Measurements from ENCODE around the gene GAS7. TPM values are rescaled to one million over a fixed set of nuclear protein-coding genes. Genes with fewer than 3 reads are reported as not detected.
A peak's percentile ranks its signal among the peaks of the same experiment; 100 is the strongest.

GAS7 gene
- total and polyA plus RNA-seq, 2 donors (not counting 1 experiment from before 2014, with no cell fraction given) = 3.4 to 13.6 TPM

DNA sequence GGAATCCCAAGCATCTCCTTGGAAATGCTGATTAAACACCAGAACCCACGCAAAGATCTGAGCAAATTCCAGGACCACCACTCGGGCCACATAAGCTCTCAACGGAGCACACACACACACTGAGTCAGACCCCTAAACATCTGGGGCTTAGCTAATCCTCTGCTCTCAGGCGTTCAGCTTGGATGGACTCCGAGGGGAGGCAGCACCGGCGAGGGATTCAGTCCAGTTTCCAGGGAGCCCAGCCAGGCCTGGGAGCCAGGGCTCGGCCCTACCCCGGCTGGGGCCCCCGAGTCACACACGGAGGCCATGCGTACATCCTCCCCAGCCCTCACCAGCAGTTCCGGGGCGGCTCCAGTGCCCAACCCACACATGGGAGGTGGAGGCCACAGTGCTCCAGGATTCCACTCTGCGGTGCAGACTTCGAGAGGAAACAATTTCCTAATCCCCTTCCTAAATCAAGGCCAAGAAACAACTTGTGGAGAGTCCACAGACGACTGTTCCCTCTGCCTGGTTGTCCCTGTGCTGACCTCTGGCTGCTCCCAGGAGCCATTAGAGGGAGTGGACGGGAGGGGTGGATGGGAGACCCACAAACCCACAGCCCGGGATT is 70.5 kb downstream of the GAS7 start:
- TF ChIP-seq EZH2 (IDR thresholded peaks at IDR 0.05; ENCODE audit: borderline replicate concordance, insufficient read depth, low read depth, low read length, poor library complexity, severe bottlenecking) = no peak
- TF ChIP-seq, protein P1, sequence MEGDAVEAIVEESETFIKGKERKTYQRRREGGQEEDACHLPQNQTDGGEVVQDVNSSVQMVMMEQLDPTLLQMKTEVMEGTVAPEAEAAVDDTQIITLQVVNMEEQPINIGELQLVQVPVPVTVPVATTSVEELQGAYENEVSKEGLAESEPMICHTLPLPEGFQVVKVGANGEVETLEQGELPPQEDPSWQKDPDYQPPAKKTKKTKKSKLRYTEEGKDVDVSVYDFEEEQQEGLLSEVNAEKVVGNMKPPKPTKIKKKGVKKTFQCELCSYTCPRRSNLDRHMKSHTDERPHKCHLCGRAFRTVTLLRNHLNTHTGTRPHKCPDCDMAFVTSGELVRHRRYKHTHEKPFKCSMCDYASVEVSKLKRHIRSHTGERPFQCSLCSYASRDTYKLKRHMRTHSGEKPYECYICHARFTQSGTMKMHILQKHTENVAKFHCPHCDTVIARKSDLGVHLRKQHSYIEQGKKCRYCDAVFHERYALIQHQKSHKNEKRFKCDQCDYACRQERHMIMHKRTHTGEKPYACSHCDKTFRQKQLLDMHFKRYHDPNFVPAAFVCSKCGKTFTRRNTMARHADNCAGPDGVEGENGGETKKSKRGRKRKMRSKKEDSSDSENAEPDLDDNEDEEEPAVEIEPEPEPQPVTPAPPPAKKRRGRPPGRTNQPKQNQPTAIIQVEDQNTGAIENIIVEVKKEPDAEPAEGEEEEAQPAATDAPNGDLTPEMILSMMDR (IDR thresholded peaks at IDR 0.05) = no peak
- H3K27ac Mint-ChIP-seq = peak overlapping the region; percentile 56
- no peak overlapping the region for H3K4me3 Mint-ChIP-seq
- Histone ChIP-seq H3K79me2 (ENCODE audit: control insufficient read depth, insufficient read depth, low read length) (no peaks in the 10 kb centered on the region), H4K20me1 (ENCODE audit: control insufficient read depth, insufficient read depth, low read length, poor library complexity, severe bottlenecking) (no peaks in the 10 kb centered on the region), H3K27me3 (replicated peaks in 1 of 4; ENCODE audit: control extremely low read depth in 1 of 4, control insufficient read depth in 3 of 4, insufficient read depth in 4 of 4, low read length in 3 of 4) (no peaks in the 10 kb centered on the region), H3K9me3 (ENCODE audit: control extremely low read depth in 1 of 3, control insufficient read depth in 2 of 3, insufficient read depth in 1 of 3, low read length in 2 of 3) (peaks cover 0 to 4% (median 0%) of the 10 kb centered on the region in 3 donors), H3K9ac (ENCODE audit: low read length) (no peak overlapping the region), H3K36me3 (replicated peaks in 1 of 2; ENCODE audit: control extremely low read depth in 1 of 2, control insufficient read depth in 1 of 2, extremely low read depth in 1 of 2, insufficient read depth in 2 of 2, low read length in 1 of 2) (no peaks in the 10 kb centered on the region), H3K4me3 (ENCODE audit: control extremely low read depth in 1 of 5, extremely low read depth in 1 of 5, insufficient read depth in 1 of 5, low read depth in 2 of 5, low read length in 4 of 5) (no peak overlapping the region), H2AFZ (ENCODE audit: insufficient read depth, low read depth, low read length, poor library complexity, severe bottlenecking) (peak overlapping the region; percentile 56), H3K4me1 (ENCODE audit: control insufficient read depth in 2 of 2, insufficient read depth in 2 of 2, low read length in 2 of 2) (peaks cover 10 to 29% of the 10 kb centered on the region in 2 donors), H3K4me2 (replicated peaks; ENCODE audit: low read depth, low read length, poor library complexity, severe bottlenecking) (peak overlapping the region; percentile 48), H3K27ac (ENCODE audit: low read length in 2 of 2) (peak overlapping the region in 1 of 2 donors; percentile 40)
- POLR2A ChIA-PET = interaction anchor here (0.6 kb wide), 1 partner anchor 42 kb away, joined by 3 read pairs; no protein-coding TSS in a partner anchor
- DNase-seq (no peak), ATAC-seq (ENCODE audit: low read depth) (no peak)
- no peaks in the 10 kb centered on the region for H3K9me3 Mint-ChIP-seq (ENCODE audit: insufficient read depth)
- intact Hi-C loops (cut with micrococcal nuclease) = no loop called here
- WGBS (ENCODE audit: insufficient coverage) = 72% methylated on average over 13 of the region's 19 CpGs
- no peaks in the 10 kb centered on the region for H3K27me3 Mint-ChIP-seq
- CTCF ChIA-PET = no interaction called here
- peaks cover 18% of the 10 kb centered on the region for H3K4me1 Mint-ChIP-seq

DNA sequence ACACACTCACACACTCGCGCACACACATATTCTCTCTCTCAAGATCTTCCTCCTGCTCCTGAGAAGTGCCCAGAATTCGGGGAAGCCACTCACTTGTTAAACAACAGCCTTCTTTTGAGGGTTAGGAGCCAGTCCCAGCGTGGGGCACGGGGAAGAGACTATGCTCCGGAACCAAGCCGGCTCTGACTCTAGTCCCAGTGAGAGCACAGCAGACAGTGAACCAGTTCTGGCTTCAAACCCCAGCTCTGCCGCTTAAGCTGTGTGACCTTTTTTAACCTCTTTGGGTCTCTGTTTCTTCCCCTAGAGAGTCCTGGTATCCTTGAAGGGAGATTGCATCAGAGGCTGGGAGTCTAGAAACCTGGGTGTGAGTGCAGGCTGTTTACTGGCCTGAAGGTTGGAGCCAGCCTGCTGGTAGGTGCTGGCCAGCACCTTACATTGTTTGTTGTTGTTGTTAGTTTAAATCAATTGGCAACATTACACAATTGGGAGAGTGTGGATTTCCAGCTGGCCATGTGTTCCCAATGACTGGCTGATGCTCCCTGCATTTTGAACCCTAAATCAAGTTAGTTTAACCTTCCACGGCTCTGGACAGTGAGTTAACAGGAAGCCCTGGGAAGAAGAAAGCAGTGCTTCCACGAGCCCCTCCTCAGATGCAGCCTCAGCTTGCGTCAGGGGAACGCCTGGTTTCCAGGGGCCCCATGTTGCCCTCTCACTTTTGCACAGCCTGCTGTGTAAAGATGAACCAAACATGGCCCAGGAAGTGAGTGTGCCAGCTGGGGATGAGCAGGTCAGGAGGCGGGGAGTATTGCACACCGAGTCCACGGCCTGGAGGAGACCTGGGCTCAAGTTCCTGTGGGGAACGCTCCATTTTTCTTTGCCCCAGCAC is 71.5 kb downstream of the GAS7 start:
- H3K9me3 Mint-ChIP-seq (ENCODE audit: insufficient read depth) = no peaks in the 10 kb centered on the region
- ChIA-PET POLR2A (no interaction called here), CTCF (no interaction called here)
- no peaks in the 10 kb centered on the region for H3K27me3 ChIP-seq (replicated peaks in 1 of 4; ENCODE audit: control extremely low read depth in 1 of 4, control insufficient read depth in 3 of 4, insufficient read depth in 4 of 4, low read length in 3 of 4)
- WGBS (ENCODE audit: insufficient coverage) = 55% methylated on average over 15 of the region's 16 CpGs
- peaks cover 24% of the 10 kb centered on the region for H3K4me1 Mint-ChIP-seq
- no peak overlapping the region for H3K9ac ChIP-seq (ENCODE audit: low read length)
- H3K9me3 ChIP-seq (ENCODE audit: control extremely low read depth in 1 of 3, control insufficient read depth in 2 of 3, insufficient read depth in 1 of 3, low read length in 2 of 3) = peaks cover 0 to 4% (median 0%) of the 10 kb centered on the region in 3 donors
- ATAC-seq (ENCODE audit: low read depth) (no peak), DNase-seq (no peak)
- no peaks in the 10 kb centered on the region for H3K36me3 ChIP-seq (replicated peaks in 1 of 2; ENCODE audit: control extremely low read depth in 1 of 2, control insufficient read depth in 1 of 2, extremely low read depth in 1 of 2, insufficient read depth in 2 of 2, low read length in 1 of 2)
- no peak overlapping the region for H3K27ac ChIP-seq (ENCODE audit: low read length in 2 of 2)
- H2AFZ ChIP-seq (ENCODE audit: insufficient read depth, low read depth, low read length, poor library complexity, severe bottlenecking) = peak overlapping the region; percentile 56
- no peak overlapping the region for H3K27ac Mint-ChIP-seq
- no peak overlapping the region for H3K4me3 ChIP-seq (ENCODE audit: control extremely low read depth in 1 of 5, extremely low read depth in 1 of 5, insufficient read depth in 1 of 5, low read depth in 2 of 5, low read length in 4 of 5)
- H3K4me3 Mint-ChIP-seq = no peak overlapping the region
- H3K79me2 ChIP-seq (ENCODE audit: control insufficient read depth, insufficient read depth, low read length) = no peaks in the 10 kb centered on the region
- peak overlapping the region; percentile 48 for H3K4me2 ChIP-seq (replicated peaks; ENCODE audit: low read depth, low read length, poor library complexity, severe bottlenecking)
- H3K4me1 ChIP-seq (ENCODE audit: control insufficient read depth in 2 of 2, insufficient read depth in 2 of 2, low read length in 2 of 2) = peaks cover 17 to 40% of the 10 kb centered on the region in 2 donors
- intact Hi-C loops (cut with micrococcal nuclease) = no loop called here
- H3K27me3 Mint-ChIP-seq = no peaks in the 10 kb centered on the region
- no peaks in the 10 kb centered on the region for H4K20me1 ChIP-seq (ENCODE audit: control insufficient read depth, insufficient read depth, low read length, poor library complexity, severe bottlenecking)
- TF ChIP-seq, protein P1 (IDR thresholded peaks at IDR 0.05) = no peak
- TF ChIP-seq EZH2 (IDR thresholded peaks at IDR 0.05; ENCODE audit: borderline replicate concordance, insufficient read depth, low read depth, low read length, poor library complexity, severe bottlenecking) = no peak

Measured in B cell (primary cell).